Prostate gland (tissue), 2 donors: ENCODE measurements around the gene PEX7. TPM values are rescaled to one million over a fixed set of nuclear protein-coding genes. Genes with fewer than 3 reads are reported as not detected.

ENCODE experiments used
- DNase-seq: peaks from one replicate; pipeline ENCODE4 v3.0.0-alpha.2; 2019; ENCODE audit warnings: low spot score
- H3K27ac ChIP-seq, 2 donors: fragments of 200-600 bp; sonication (generic); 2 replicates each; pipeline ENCODE4 v1.5.1; 2017 to 2019
- H3K27me3 ChIP-seq: fragments of 200-600 bp; sonication (generic); replicated peaks from 2 replicates; pipeline ENCODE4 v1.5.1; 2019; ENCODE audit not compliant: insufficient read depth
- H3K36me3 ChIP-seq, 2 donors: fragments of 200-600 bp; sonication (generic); 1 replicate in 1 of 2; 2 replicates in 1 of 2; pipeline versions ENCODE4 v1.5.1 to v1.8.1; 2017 to 2019
- H3K4me1 ChIP-seq: fragments of 200-600 bp; sonication (generic); replicated peaks from 2 replicates; pipeline ENCODE4 v1.5.1; 2019
- H3K4me3 ChIP-seq, 2 donors: fragments of 200-600 bp; sonication (generic); 2 replicates each; pipeline ENCODE4 v1.5.1; 2017 to 2019
- H3K9me3 ChIP-seq: fragments of 200-600 bp; sonication (generic); 2 replicates; pipeline ENCODE4 v1.5.1; 2017
- POLR2A ChIP-seq: fragments of 450-650 bp; IDR thresholded peaks from one replicate; pipeline ENCODE4 v1.6.1; 2016; ENCODE audit warnings: antibody characterized with exemption, mild to moderate bottlenecking
- POLR2AphosphoS5 ChIP-seq: sonication (generic); formaldehyde crosslinking; IDR thresholded peaks from one replicate; pipeline ENCODE4 v1.6.1; 2017; ENCODE audit warnings: antibody characterized with exemption
- WGBS: methylation state at CpG from one replicate; pipeline ENCODE4 v1.1.5; 2018; 5-methylcytosine and 5-hydroxymethylcytosine counted together
- intact Hi-C: fragments of 100-400 bp; cut with DNase I; formaldehyde crosslinking; loops from one replicate; pipeline ENCODE4 v1.14.2; 2022
- total RNA-seq, 2 donors: library from RNA; depleted of rRNA; stranded (reverse); fragments of >200 nt; gene quantifications; one replicate each; pipeline ENCODE4 v1.1.0, GENCODE V29; 2016
- TF ChIP-seq, protein P1 (sequence below), 4 experiments: fragments of 200-600 bp in 2 of 4; fragments of 450-650 bp in 2 of 4; sonication (generic) in 2 of 4; IDR thresholded peaks; 1 replicate in 3 of 4; 2 replicates in 1 of 4; pipeline ENCODE4 v1.5.1; 2016 to 2019; ENCODE audit warnings: antibody characterized with exemption in 4 of 4, mild to moderate bottlenecking in 2 of 4, moderate library complexity in 2 of 4

The PEX7 gene
- total RNA-seq, 2 donors from 2014 or later = 15.4 to 27.6 TPM

GRCh38 chr6:136922685-136923006, 100.3 kb downstream of the PEX7 start:
- H3K9me3 ChIP-seq = no peaks in the 10 kb centered on the region
- intact Hi-C loops = no loop called here
- no peak overlapping the region for H3K27ac ChIP-seq
- H3K27me3 ChIP-seq = peaks cover 16% of the 10 kb centered on the region
- WGBS = under 1% methylated on average over 29 of the region's 29 CpGs
- H3K4me1 ChIP-seq = peaks cover 11% of the 10 kb centered on the region
- TF ChIP-seq, protein P1, sequence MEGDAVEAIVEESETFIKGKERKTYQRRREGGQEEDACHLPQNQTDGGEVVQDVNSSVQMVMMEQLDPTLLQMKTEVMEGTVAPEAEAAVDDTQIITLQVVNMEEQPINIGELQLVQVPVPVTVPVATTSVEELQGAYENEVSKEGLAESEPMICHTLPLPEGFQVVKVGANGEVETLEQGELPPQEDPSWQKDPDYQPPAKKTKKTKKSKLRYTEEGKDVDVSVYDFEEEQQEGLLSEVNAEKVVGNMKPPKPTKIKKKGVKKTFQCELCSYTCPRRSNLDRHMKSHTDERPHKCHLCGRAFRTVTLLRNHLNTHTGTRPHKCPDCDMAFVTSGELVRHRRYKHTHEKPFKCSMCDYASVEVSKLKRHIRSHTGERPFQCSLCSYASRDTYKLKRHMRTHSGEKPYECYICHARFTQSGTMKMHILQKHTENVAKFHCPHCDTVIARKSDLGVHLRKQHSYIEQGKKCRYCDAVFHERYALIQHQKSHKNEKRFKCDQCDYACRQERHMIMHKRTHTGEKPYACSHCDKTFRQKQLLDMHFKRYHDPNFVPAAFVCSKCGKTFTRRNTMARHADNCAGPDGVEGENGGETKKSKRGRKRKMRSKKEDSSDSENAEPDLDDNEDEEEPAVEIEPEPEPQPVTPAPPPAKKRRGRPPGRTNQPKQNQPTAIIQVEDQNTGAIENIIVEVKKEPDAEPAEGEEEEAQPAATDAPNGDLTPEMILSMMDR (IDR thresholded peaks at IDR 0.05) = no peak
- no peak for TF ChIP-seq POLR2AphosphoS5
- DNase-seq = no peak
- H3K4me3 ChIP-seq = peak overlapping the region in 1 of 2 donors; percentile 35
- no peaks in the 10 kb centered on the region for H3K36me3 ChIP-seq

- DNase-seq = no peak
- WGBS = 15% methylated on average over 62 of the region's 65 CpGs
- Histone ChIP-seq H3K4me1 (peaks cover 11% of the 10 kb centered on the region), H3K4me3 (no peak overlapping the region), H3K27me3 (peaks cover 16% of the 10 kb centered on the region), H3K36me3 (no peaks in the 10 kb centered on the region), H3K9me3 (no peaks in the 10 kb centered on the region), H3K27ac (no peak overlapping the region)
- TF ChIP-seq POLR2A = no peak
- TF ChIP-seq, protein P1 (IDR thresholded peaks at IDR 0.05) = no peak
- TF ChIP-seq POLR2AphosphoS5 = no peak
- intact Hi-C loops = no loop called here
Measured at GRCh38 chr6:136923116-136923953, 100.9 kb downstream of the PEX7 start.

DNA sequence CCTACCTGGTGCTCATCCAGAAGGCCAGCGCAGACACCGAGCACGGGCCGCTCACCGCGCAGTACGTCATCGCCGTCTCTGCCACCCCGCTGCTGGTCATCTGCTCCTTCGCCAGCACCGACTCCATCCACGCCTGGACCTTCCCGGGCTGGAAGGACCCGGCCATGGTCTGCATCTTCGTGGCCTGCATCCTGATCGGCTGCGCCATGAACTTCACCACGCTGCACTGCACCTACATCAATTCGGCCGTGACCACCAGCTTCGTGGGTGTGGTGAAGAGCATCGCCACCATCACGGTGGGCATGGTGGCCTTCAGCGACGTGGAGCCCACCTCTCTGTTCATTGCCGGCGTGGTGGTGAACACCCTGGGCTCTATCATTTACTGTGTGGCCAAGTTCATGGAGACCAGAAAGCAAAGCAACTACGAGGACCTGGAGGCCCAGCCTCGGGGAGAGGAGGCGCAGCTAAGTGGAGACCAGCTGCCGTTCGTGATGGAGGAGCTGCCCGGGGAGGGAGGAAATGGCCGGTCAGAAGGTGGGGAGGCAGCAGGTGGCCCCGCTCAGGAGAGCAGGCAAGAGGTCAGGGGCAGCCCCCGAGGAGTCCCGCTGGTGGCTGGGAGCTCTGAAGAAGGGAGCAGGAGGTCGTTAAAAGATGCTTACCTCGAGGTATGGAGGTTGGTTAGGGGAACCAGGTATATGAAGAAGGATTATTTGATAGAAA, 101.7 kb downstream of the PEX7 start:
- H3K27ac ChIP-seq = no peak overlapping the region
- intact Hi-C loops = no loop called here
- DNase-seq = no peak
- H3K4me1 ChIP-seq = peaks cover 11% of the 10 kb centered on the region
- peaks cover 16% of the 10 kb centered on the region for H3K27me3 ChIP-seq
- no peak overlapping the region for H3K4me3 ChIP-seq
- H3K36me3 ChIP-seq = no peaks in the 10 kb centered on the region
- 75% methylated on average over 39 of the region's 40 CpGs for WGBS
- TF ChIP-seq, protein P1 (IDR thresholded peaks at IDR 0.05) = no peak
- TF ChIP-seq POLR2A = no peak
- TF ChIP-seq POLR2AphosphoS5 = no peak
- no peaks in the 10 kb centered on the region for H3K9me3 ChIP-seq

DNA sequence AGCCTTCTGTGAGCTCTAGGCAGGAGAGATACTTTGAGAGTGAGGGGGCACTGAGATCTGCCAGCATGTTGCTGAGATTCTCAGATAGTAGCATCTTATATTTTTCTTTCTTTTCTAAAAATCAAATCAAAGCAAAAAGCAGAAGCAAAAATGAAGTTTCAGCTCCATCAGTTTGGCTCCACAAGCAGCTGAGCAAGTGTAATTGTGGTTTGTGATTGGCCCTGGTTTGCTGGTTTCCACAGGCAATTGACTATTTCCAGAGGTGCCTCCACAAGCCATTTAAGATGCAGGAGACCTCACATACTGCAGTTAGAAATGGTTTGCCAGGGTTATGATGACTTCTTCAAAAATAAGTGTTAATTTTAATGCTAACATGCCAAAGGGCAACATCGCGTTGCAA, 104.0 kb downstream of the PEX7 start:
- no peak for TF ChIP-seq POLR2A
- no peak for TF ChIP-seq POLR2AphosphoS5
- TF ChIP-seq, protein P1 (IDR thresholded peaks at IDR 0.05) = no peak
- Histone ChIP-seq H3K27me3 (peaks cover 13% of the 10 kb centered on the region), H3K9me3 (no peaks in the 10 kb centered on the region), H3K4me1 (peaks cover 8% of the 10 kb centered on the region), H3K27ac (no peak overlapping the region), H3K4me3 (no peak overlapping the region), H3K36me3 (no peaks in the 10 kb centered on the region)
- 97% methylated on average over 2 of the region's 2 CpGs for WGBS
- intact Hi-C loops = no loop called here
- no peak for DNase-seq
